ENCODE data around the gene MAD1L1. TPM values are rescaled to one million over a fixed set of nuclear protein-coding genes. Genes with fewer than 3 reads are reported as not detected.

The MAD1L1 gene
- total RNA-seq, 4 donors from 2014 or later, result 21.0 to 49.7 (median 29.8) TPM

- TF ChIP-seq CTCF (IDR thresholded peaks at IDR 0.05; ENCODE audit: low read depth), result no peak
These were observed 300.8 kb downstream of the MAD1L1 start for GRCh38 chr7:1931951-1932270.

- no peak for TF ChIP-seq CTCF (IDR thresholded peaks at IDR 0.05; ENCODE audit: low read depth)
These were observed 301.3 kb downstream of the MAD1L1 start for GRCh38 chr7:1931256-1931950.

- TF ChIP-seq CTCF (IDR thresholded peaks at IDR 0.05; ENCODE audit: low read depth), result no peak
These were observed 302.2 kb downstream of the MAD1L1 start for GRCh38 chr7:1930381-1931065.

- no peak for TF ChIP-seq CTCF (IDR thresholded peaks at IDR 0.05; ENCODE audit: low read depth)
These were observed 303.9 kb downstream of the MAD1L1 start for GRCh38 chr7:1928645-1929348.

GRCh38 chr7:1927937-1928644 lies 304.7 kb downstream of the MAD1L1 start:
- no peak for TF ChIP-seq CTCF (IDR thresholded peaks at IDR 0.05; ENCODE audit: low read depth)

- no peak for TF ChIP-seq CTCF (IDR thresholded peaks at IDR 0.05; ENCODE audit: low read depth)
These were observed 305.8 kb downstream of the MAD1L1 start for GRCh38 chr7:1926908-1927306.
